WI38 (cell line): Measurements from ENCODE around the gene MROH2A.

Experiments
- H3K4me3 ChIP-seq: 2 replicates; pipeline ENCODE4 v1.5.1; 2011; ENCODE audit warnings: low read depth, mild to moderate bottlenecking, control low read depth, low read length
- TF ChIP-seq, protein P1 (sequence below): IDR thresholded peaks from 2 replicates; pipeline ENCODE4 v1.5.1; 2012; ENCODE audit warnings: low read depth, mild to moderate bottlenecking, control low read depth, low read length

MROH2A gene

DNA sequence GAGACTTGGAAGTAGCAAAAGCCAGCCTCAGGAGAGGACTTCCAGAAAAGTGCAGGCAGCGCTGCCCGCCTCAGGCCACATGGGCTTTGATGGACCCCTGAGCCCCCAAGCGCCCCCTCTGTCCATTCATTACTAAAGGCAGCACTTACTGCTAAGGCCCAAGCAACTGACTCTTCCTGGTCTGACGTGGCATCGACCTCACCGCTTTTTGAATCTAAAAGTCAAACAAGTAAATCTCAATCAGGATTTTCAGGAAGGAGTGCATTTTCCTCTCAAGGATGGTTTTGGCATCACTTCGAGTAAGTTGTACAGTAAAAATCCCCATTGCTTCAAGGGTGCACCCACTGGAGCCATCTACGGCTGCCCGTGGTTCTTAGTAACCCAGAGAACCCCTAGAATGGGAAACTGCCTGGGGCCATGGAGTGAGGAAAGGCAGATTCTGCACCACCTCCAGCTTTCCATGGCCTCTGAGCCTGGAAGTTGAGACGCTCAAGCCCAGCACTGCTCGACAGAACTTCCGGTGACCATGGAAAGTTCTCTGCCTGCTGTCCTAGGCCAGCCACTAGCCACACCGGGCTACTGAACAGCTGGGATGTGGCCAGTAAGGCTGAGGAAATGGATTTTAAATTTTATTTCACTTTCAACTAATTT lies 69.2 kb downstream of the MROH2A start:
- TF ChIP-seq, protein P1, sequence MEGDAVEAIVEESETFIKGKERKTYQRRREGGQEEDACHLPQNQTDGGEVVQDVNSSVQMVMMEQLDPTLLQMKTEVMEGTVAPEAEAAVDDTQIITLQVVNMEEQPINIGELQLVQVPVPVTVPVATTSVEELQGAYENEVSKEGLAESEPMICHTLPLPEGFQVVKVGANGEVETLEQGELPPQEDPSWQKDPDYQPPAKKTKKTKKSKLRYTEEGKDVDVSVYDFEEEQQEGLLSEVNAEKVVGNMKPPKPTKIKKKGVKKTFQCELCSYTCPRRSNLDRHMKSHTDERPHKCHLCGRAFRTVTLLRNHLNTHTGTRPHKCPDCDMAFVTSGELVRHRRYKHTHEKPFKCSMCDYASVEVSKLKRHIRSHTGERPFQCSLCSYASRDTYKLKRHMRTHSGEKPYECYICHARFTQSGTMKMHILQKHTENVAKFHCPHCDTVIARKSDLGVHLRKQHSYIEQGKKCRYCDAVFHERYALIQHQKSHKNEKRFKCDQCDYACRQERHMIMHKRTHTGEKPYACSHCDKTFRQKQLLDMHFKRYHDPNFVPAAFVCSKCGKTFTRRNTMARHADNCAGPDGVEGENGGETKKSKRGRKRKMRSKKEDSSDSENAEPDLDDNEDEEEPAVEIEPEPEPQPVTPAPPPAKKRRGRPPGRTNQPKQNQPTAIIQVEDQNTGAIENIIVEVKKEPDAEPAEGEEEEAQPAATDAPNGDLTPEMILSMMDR = no peak
- H3K4me3 ChIP-seq = no peak overlapping the region

DNA sequence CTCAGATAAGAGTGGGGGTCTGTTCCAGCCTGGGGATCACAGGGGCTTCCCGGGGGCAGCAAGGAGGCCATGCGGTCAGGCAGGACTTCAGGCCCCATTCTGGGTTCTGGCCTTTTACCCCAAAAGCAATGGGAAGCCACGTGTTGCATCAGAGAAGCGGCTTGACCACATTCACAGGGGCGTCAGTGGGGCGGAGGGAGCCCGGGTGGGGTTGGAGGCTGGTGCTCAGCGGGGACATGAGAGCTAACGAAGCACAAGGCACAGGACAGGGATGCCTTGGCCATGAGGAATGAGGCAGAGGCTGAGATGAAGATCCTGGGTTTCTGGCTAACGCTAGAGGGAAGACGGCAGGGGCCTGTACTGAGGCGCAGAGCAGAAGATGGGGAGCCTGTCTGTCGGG lies 70.1 kb downstream of the MROH2A start:
- H3K4me3 ChIP-seq = no peak overlapping the region
- TF ChIP-seq, protein P1 = no peak

DNA sequence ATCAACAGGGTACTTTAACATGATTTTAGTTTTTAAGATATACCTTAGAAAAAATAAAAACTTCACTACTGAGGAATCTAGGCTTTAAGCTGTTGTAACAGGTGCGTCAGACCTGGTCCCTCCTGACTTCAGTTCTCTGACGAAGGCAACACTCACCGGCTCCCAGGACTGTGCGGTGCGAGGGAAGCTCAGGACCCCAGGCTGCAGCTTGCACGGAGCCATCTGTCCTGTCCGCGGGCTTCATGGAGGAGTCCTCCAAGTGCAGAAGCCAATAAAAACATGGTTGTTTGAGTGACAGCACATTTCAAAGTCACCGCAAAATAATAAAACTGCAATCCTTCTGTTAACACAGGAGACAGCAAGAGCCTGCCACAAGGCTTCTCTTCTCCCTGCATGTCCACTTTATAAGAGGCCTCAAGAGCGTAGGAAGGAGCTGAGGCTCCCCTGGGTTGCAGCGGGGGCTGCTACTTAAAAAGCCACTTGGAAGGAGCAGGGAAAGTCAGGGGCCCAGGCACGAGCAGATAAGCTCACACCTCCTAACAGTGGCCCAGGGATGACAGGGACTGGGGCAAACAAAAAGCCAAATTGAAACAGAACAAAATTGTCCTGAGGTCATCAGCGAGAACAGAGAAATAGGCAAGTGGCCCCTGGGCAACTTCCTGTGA lies 71.6 kb downstream of the MROH2A start:
- no peak overlapping the region for H3K4me3 ChIP-seq
- TF ChIP-seq, protein P1 = no peak

DNA sequence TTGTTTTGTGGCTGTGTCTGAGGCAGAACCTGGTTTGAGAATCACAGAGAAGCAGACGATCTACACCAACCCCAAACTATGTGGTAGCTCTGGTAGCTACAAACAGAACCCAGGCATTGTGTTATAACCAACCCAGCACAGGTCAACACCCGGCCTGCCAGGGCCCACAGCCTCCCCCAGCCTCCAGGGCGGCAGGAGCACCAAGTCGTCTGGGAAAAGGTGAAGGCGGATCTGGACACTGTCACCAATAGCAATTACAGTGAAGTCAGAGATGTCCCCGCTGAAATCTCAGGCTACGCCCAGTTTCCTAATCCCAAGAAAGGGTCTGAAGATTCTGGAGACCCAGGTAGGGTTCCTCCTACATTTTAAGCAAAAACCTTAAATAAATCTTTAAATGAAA lies 72.6 kb downstream of the MROH2A start:
- no peak overlapping the region for H3K4me3 ChIP-seq
- TF ChIP-seq, protein P1 = no peak

DNA sequence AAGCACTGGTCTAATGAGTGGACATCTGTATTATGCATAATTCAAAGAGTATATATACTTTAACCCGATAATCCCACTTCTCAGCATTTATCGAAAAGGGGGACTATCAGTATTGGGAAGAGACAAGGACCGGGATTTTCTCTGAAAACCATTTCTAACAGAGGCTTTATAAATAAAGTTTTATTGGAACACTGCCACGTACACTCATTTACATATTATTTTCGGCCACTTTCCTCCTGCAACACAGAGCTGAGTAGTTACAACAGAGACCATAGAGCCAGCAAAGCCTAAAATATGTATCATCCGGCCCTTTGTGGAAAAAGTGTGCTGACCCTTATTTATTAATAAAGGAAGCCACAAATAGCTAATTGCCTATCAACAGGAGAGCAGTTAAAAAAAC lies 73.0 kb downstream of the MROH2A start:
- H3K4me3 ChIP-seq = no peak overlapping the region
- TF ChIP-seq, protein P1 = no peak

DNA sequence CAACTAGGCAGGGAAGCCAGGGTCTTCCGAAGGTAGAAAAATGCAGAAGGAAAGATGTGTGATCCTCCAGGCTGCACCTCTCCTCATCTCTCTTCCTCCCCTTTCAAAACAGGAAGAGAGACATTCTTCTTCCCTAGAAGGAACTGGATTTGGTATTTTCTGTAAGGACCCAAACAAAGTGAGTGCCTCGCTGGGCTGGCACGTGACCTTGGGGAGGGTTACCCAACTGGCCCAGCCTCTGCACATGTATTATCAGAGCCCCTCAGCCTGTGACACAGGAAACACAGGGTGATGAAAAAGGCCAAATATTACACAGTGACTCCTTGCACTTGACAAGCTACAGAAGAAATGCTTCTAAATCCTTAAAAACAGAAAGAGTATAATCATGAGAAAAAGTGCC lies 73.9 kb downstream of the MROH2A start:
- peak overlapping the region; percentile 76 for H3K4me3 ChIP-seq
- TF ChIP-seq, protein P1 = no peak

DNA sequence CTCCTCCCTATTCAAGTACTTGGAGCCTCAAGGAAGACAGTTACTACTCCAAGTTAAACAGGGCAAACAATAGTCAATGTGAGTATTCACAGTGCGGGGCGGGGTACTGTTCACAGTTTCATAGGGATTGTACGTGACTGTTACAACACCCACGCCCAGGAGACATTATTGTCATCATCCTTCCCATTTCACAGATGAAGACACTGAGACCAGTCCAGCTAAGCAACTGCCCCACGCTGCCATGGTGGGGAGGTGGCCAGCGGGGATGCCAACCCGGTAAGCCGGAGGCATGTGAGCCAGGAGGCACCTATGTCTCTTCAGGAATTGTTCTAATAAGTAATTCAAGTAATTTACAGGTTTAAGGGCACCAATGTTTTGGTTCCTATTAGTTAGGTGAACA lies 75.2 kb downstream of the MROH2A start:
- peak overlapping the region; percentile 76 for H3K4me3 ChIP-seq
- TF ChIP-seq, protein P1 = no peak
